ENCODE data around the gene LRP3.
"Not testable (repeated sequence)": the region's sequence is repeated elsewhere in the genome, so short reads cannot be mapped to it uniquely, and the experiment has no call there.

Gene LRP3

DNA sequence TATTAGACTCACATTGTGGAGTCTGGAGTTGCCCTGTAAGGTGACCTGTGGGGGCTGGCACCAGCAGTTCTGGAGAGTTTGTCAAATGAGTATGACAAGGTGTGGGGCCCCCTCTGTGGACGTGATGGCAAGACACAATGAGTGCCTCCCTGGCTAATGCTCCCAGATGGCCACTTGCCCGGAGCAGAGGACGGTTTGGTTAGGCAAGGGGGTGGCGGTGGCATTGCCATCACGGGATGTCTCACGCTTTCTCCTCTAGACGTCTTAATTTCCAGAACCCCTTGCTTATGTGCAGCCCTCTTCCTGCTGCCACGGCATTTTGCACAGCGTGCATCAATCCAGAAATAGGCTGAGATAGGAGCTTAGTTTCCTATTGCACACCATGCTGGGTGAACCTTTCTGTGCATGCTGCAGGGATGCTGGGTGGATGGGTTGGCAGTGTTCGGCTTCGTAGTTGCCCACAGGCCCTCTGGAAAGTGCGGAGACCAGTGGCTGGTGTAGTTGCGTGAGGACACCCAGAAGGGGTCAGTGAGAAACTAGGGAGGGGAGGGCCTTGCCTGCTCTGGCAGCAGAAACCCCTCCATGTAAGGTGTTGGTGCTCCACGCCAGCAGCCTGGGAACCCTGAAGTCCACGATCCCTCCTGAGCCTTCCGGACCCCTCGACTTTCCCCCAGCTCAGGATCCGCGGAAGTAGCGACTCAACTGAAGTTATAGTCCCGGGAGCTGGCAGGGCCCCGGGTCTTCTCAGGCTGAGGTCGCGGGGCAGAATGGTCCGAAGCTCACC, 18.1 kb upstream of the LRP3 start:
- DNase-seq (ENCODE audit: low read depth): peak; percentile 13

DNA sequence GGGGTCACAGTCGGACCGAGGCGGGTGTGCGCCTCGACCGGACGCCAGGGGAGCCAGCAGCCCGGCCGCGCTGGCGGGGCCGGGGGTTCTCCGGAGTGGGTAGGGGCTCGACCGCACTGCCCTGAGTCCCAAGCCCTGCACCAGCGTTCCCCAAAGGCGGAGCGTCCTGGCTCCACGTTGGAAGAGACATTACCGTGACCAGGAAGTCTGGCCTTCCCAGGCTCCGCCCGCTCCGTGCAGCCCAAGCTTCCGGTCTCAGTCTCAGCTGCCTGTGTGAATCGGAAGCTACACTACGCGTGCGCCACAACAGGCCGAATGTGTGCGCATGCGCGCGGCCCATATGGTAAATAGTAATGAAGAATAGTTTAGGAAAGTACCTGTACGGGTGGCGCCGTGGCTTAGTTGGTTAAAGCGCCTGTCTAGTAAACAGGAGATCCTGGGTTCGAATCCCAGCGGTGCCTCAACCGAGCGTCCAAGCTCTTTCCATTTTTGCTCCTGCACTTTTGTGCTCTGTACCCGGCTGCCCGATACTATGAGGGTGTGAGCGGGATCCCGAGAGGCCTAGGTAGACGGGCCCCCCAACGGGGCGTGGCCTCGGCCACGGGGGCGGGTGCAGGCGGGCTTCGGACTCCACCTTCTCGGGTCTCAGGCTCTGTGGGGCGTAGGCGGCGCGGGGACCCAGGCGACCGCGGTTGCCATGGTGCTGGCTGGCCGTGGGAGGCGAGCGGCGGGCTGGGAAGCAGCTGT, 17.3 kb upstream of the LRP3 start:
- DNase-seq (ENCODE audit: low read depth): peak; percentile 98

DNA sequence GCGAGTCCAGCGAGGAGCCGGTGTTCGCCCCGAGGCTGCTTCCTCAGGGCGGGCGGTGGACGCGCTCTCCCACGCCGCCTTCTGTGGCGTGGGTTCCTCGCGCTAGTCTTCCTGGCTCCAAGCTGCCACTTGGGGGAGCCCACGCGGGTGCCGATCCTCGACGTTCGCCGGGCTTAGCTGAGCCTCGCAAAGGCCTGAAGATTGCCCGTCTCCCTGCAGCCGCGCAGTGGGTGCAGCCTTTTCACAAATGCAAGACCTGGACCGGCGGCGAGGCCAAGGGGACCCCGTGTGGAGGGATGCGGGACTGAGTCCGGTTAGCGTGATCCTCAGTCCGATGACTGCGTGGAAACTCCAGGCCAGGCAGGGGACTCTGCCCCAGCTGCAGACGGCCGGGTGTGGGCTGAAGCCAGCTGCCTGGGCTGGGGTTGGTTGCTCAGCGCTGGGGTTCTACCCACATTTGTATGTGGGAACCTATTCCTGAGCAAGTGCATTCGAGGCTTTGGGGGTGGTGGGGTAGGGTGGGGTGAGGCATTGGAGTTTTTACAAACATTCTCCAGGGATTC, 16.6 kb upstream of the LRP3 start:
- no peak for DNase-seq (ENCODE audit: low read depth)

DNA sequence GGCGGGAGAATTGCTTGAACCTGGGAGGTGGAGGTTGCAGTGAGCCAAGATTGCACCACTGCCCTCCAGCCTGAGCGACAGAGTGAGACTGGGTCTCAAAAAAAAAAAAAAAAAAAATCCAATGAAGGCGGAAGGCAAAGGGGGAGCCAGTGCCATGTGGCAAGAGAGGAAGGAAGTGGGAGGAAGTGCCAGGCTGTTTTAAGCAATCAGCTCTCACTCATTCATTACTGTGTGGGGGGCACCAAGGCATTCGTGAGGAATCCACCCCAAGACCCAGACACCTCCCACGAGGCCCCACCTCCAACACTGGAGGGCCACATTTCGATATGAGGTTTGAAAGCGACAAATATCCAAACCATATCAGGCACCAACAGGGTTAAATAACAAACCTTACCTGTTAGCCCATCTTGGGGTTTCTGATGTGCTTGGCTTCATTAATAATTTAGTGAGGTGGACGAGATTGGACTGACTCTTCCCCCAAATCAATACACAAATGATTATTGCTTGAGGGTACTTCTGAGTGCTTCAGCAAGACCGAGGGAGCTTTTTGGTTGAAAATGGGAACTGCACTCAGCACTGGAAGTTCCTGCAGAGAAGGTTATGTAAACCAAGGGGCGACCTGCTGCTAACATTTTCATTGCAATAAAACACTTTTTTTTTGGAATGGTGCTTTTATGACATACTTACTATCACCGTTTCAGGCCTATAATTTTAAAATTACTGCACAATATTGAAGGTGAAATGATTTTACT, 7.5 kb upstream of the LRP3 start:
- DNase-seq (ENCODE audit: low read depth): no peak

DNA sequence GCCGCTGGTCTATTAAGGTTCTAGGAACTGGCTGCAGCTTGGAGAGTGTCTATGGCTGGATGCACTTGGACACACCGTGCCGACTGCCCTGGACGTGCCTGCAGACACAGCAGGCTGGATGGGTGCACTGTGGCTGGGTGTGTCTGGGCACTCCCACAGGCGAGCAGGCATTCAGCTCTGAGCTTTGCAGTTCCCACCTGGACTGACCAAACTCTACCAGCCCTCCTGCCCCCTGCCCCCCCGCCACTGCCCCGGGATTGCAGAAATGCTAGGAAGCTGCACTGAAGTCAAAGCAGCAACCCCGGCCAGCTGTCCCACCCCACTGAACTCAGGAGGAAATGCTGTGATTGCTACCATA, 7.0 kb upstream of the LRP3 start:
- no peak for DNase-seq (ENCODE audit: low read depth)

DNA sequence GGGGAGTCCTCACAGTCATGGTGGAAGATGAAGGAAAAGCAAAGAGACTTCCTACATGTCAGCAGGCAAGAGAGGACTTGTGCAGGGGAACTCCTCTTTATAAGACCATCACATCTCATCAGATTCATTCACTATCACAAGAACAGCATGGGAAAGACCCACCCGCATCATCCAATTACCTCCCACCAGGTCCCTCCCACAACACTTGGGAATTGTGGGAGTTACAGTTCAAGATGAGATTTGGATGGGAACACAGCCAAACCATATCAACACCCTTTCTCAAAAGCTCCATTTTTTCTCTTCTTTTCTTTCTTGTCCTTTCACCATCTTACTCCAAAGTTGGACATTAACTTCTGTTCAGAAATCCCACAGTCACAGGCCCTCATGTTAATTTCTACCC, 4.7 kb upstream of the LRP3 start:
- no peak for DNase-seq (ENCODE audit: low read depth)

DNA sequence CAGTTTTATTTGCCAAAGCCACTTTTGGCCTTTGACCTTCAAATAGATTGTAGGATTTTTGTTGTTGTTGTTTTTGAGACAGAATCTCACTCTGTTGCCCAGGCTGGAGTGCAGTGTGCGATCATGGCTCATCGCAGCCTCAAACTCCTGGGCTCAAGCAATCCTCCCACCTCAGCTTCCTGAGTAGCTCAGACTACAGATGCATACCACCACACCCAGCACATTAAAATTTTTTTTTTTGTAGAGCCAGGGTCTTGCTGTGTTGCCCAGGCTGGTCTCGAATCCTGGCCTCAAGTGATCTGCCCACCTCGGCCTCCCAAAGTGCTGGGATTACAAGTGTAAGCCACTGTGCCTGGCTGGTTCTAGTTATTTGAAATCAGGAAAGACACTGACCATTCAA, 3.0 kb upstream of the LRP3 start:
- DNase-seq (ENCODE audit: low read depth): not testable (repeated sequence)

DNA sequence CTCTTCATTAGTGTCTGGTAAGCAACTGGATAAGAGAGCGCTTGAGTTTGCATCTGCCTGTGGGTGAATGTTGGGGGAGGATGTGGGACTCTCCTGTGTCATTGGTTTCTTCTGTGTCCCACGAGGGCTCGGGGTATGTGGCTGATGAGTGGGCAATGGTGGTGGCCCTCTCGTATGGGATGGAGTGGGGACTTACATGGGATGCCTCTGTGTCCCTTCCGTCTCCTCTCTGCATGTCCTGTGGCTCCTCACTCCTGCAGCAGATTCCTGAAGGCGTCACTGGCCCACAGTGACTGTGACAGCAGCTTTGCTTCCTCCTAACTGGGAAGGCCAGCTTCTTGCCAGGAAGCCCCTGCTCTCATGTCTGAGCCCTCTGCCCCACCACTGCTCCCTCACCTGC, 2.6 kb upstream of the LRP3 start:
- DNase-seq (ENCODE audit: low read depth): no peak

DNA sequence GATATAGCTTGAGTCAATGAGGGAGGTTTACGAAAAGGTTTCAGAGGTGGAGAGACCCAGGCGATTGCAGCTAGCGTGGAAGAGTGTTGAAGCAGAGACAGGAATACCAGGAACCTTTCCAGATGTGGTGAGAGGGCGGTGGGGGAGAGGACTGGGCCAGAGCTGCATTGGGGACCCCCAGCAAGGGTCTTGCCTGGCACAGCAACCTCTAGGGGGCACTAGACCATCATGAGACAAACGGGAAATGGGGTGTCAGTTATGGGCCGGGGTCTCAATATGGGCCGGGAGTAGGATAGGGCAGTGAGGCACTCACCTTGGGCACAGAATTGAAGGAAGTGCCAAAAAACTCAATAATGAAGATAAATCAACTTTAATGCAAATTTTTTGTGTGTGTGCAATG, 2.1 kb upstream of the LRP3 start:
- no peak for DNase-seq (ENCODE audit: low read depth)

DNA sequence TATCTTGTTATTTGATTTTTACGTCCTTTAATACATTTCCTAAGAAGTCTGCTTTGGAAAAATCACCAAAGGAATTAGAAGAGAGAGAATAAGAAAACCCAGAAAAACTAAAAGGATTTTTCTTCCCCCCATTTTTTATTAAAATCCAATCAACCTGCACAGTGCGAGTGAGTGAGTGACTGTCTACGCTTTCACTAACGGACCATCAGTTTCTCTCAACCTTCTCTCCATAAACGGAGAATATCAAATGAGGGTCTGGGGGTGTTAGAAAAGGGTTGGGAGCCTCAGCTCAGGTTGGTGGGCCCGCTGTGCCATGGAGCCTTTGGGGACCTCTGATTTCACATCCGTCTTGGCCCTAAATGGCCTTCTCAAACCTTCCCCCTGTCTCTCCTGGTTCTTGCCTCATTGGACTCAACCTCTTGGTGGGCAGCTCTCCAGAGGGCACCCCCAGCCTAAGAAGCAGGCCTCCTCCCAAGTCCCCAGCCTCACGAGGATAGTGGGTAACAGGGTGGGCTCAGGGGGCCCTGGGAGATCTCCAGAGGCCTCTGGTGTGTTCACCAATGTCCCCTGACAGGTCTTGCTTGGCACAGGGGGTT, 763 bp upstream of the LRP3 start:
- no peak for DNase-seq (ENCODE audit: low read depth)

DNA sequence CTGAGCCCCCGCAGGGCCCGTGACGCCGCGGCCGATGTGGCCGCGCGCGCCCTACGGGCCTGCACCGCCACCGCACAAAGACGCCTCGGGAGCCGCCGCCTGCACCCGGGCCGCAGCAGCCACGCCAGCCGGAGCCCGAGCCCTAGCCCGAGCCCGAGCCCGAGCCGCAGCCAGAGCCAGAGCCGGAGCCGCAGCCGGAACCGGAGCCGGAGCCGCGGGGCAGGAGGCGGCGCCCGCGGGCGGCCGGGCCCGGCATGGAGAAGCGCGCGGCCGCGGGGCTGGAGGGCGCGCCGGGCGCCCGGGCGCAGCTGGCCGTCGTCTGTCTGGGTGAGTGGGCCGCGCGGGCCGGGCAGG, 379 bp downstream of the LRP3 start:
- no peak for DNase-seq (ENCODE audit: low read depth)

DNA sequence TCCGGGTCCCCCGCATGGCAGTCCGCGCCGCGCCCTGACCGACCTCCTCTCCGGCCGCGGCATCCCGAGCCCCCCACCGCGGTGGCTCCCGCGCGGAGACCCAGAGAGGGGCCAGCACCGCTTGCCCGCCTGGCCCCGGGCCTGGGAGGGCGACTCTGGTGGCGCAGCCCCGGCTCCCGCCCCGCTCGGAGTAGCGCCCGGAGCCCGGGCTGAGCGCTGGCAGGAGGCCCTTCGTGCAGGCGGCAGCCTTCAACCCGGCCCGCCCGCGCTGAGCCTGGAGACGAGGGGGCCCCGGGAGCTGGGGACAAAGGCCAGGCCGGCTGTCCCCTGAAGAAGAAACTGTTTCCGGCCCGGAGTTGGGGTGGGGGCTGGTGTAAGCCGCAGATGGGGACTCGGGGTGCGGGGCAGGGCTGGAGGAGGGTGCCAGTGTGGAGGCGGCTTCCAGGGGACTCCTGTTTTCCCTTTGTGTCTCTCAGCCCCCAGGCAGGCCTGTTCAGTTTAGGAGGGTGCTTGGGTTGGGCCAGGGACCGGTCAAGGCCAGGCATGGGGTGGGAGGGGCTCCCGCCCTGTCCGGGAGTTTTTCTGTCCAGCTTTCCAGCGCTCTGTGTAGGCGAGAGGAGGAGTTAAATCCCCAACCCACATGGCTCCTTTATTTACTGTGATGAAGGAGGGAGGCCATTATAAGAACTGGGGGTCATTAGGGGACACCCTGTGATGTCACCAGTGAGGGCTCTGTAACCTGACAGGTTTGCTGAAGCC, 935 bp downstream of the LRP3 start:
- no peak for DNase-seq (ENCODE audit: low read depth)

DNA sequence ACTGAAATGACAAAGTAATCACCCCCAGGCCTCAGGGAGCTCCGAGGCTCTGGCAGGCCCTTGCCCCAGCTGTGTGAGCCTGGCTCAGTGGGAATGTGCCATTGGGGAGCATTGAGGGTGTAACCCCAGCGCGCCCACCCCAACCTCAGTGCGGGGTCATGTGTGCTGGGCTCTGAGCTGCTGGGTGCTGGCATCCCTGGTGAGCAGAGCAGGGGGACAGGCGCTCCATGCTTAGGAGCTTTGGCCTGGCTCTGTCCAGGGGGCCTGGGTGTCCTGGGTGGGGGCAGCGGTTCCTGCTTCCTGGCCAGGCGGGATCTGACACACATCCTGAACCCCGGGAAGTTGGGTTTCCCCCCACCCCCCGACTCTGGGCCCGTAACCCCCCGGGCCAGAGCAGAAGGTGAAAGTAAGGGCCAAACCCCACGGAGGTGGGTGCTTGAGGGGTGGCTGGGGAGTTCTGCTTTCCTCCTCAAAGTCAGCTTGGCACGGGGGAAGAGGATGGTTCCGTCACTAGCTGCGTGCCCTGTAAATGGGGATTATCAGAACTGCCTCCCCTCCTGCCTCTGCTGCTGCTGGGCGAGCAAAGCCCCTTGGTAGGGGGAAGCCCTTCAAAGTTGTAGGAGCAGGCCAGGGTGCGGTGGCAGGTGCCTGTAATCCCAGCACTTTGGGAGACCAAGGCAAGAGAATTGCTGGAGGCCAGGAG, 1.7 kb downstream of the LRP3 start:
- DNase-seq (ENCODE audit: low read depth): no peak

DNA sequence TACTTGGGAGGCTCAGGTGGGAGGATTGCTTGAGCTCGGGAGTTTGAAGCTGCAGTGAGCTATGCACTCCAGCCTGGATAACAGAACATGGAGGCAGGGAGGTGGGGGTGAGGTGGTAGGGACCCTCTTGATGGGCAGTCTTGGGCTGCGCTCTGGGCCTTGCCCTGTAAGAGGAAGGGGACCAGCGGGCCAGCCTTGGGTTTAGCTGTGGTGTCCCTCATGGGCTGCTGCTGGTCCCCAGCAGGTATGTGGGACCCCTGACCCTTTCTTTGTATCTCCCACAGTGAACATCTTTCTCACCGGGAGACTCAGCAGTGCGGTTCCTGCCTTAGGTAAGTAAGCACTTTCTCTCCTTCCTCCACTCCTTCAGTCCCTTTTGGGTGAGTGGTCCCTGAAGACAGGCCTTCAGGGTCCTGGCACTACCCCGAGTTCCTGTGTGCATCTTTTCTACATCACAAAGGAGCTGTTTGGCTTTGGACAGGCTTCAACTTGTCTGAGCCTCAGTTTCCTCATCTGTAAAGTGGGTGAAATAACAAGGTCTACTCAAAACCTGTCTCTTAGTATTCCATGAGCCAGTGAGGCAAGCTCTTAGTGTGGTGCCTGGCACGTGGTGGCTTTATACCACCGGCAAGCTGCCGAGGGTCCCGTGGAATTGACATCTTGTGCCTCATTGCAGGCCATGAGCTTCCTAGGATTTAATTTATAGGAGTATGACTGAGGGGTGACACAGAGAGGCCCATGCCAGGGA, 2.5 kb downstream of the LRP3 start:
- DNase-seq (ENCODE audit: low read depth): no peak

DNA sequence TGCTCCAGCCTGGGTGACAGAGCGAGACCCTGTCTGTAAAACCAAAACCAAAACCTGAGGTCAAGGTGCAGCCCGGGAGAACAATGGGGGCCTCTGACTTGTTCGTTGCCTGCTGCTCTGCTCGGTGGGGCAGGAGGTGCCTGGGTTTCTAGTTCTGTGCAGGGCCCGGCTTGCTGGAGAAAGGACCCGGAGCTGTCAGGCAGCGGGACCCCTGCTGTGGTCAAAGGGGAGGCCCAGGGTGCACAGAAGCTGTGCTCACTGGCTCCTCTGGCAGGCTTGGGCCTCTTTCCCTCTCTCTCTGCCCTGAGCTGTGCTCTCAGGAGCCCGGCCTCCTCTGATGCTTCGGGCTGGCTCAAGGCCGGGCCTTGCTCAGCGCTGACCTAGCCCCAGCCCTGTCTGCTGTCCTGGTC, 3.5 kb downstream of the LRP3 start:
- DNase-seq (ENCODE audit: low read depth): no peak

DNA sequence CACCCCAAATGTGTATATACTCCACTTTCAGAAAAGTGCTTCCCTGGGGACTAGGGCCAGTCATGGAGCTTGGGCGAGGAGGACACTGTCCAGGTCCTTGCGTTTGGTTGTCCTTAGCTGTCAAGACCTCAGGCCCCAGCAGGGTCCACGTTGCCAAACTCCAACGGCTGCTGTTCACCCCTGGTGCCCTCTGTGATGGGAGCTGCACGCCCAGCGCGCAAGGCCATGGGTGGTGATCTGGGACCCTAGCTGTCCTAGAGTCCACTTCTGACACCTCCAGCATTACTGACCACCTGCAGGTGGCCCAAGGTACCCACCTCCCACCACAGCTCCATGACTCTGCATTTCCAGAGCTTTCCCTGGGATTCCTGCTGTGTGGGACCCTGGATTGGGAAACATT, 4.0 kb downstream of the LRP3 start:
- no peak for DNase-seq (ENCODE audit: low read depth)

DNA sequence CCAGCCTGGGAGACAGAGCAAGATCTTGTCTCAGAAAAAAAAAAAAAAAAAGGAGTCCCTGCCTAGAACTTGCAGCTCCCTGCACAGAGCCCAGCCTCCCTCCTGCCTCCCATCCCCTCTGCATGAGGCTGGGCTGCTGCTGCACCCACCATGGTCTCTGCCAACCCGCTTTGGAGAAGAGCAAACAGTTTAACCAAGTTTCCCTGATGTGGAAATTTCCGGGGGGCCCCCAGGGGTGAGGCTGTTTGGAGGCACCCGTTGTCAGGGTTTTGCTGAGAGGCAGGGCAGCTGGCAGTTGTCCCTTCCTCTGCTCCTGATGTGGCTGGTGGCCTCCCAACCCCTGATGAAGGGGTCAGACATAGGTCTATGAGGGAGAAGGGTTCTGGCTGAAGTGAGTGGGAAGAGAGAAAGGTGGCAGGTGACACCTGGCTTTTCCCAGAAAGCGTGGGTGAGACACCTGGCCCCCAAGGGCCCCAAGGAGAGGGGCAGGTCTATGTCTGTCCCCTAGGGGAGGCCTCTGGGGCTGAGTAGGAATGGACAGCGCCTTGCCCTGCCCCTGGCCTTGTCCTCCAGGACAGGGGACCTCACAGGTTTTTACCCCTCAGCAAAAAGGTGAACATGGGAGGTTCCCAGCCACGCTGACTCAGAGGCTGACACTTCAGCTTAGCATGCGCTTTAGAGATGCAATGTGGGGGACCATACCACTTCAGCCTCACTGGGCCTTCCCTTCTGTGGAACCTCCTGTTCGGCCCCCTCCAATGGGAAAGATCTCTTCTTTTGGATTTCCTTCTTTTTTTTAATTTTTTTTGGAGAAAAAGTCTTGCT, 5.5 kb downstream of the LRP3 start:
- DNase-seq (ENCODE audit: low read depth): no peak

DNA sequence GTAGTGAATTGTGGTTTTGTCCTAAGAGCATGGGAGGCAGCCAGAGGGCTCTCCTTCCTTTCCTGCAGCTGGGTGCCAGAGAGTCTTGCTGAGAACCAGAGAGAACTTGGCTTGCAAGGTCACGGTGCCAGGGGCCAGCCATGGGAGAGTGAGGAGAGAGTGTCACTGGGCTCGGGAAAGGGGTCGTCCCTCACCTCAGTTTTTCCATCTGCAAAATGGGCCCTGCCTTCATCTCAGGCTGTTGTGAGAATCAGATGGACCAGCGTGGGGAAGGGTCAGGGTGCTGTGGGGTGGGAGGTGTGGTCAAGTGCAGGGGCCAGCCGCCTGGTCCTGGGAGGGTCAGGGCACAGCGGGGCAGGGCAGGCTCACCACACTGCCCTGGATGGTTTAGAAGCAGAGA, 7.3 kb downstream of the LRP3 start:
- DNase-seq (ENCODE audit: low read depth): no peak

DNA sequence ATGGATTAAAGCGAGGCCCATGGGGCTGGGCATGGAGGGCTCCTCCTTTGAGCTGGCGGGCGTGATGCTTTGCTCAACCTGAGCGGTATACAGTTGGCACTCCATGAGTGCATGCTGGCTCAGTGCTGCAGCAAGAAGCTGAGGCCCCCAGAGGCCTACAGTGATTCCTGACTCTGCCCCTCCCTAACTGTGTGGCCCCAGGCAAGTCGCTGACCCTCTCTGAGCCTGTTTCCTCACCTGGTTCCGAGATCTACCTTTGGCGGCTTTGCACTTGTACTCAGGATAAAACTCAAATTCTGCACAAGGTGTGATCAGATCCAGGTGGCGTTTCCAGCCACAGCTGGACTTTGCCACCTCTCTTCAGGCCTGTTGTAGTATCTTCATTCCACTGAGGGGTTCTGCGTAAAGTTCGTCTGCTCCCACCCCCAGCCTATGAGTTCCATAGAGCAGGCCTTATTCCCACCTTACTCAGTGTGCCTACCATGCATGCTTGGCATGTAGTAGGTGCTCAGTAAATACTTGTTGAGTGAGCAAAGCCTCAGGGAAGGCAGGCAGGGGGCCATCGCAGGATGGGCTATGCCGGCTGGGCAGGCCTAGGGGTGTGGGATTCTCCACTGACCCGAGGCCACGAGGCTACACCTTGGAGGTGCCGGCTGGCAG, 7.9 kb downstream of the LRP3 start:
- no peak for DNase-seq (ENCODE audit: low read depth)
